BE2C (cell line): ENCODE data around the gene STRN.

Experiments used
- DNase-seq: peaks from one replicate; pipeline ENCODE4 v3.0.0-alpha.2; 2020
- H3K27me3 ChIP-seq: fragments of 250-450 bp; sonication (Bioruptor Pico); 2 replicates; pipeline ENCODE4 v1.5.1; 2020; ENCODE audit warnings: mild to moderate bottlenecking
- H3K36me3 ChIP-seq: fragments of 250-450 bp; sonication (Bioruptor Pico); 2 replicates; pipeline ENCODE4 v1.5.1; 2020; ENCODE audit warnings: mild to moderate bottlenecking
- H3K4me1 ChIP-seq: fragments of 250-450 bp; sonication (Bioruptor Pico); 2 replicates; pipeline ENCODE4 v1.5.1; 2020
- H3K4me3 ChIP-seq: 2 replicates; pipeline ENCODE4 v1.5.1; 2011; ENCODE audit warnings: low read depth, low read length
- H3K9me3 ChIP-seq: fragments of 250-450 bp; sonication (Bioruptor Pico); 2 replicates; pipeline ENCODE4 v1.5.1; 2020
- CTCF ChIP-seq: IDR thresholded peaks from 2 replicates; pipeline ENCODE4 v1.5.1; 2012; ENCODE audit warnings: mild to moderate bottlenecking, low read depth, low read length

STRN gene

DNA sequence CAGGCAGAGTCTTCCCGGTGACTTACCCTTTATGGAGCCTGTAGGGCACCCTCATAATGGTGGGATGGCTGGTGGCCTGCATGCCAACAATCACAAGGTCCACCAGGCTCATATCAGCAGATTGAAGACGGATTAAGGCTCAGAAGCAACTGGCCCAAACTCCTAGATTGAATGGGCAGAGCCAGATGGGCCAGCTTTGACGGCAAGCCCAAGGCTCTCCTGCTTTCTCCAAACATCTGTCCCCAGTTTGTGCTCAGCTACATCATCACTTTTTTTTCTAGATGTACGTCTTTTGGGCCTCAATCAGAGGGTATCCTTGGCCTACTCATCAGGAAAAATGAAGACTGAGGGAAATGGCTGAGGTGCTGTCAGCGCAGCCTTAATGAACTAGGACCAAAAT, 155.3 kb downstream of the STRN start:
- DNase-seq: no peak
- no peaks in the 10 kb centered on the region for H3K36me3 ChIP-seq
- H3K9me3 ChIP-seq: no peaks in the 10 kb centered on the region
- TF ChIP-seq CTCF: no peak
- no peak overlapping the region for H3K4me3 ChIP-seq
- H3K4me1 ChIP-seq: no peaks in the 10 kb centered on the region
- no peaks in the 10 kb centered on the region for H3K27me3 ChIP-seq

DNA sequence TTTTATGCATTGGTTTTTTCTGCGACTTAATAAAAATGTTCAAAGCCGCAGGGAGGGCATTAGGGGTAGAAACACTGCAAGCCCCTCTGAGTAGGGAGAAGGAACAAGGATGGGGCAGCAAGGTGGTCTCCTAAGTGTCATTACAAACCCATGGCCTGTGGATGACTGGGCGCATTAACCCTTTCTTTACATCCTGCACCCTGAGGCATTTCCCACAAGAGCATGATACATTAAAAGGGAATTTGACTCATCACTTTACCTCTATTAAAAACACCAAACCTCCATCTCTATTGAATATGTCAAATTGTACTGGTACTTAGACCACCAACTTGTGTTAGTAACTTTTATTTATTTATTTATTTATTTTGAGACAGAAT, 157.3 kb downstream of the STRN start:
- no peak for TF ChIP-seq CTCF
- H3K36me3 ChIP-seq: no peaks in the 10 kb centered on the region
- no peak overlapping the region for H3K4me3 ChIP-seq
- no peaks in the 10 kb centered on the region for H3K27me3 ChIP-seq
- H3K9me3 ChIP-seq: no peaks in the 10 kb centered on the region
- no peak for DNase-seq
- no peaks in the 10 kb centered on the region for H3K4me1 ChIP-seq

DNA sequence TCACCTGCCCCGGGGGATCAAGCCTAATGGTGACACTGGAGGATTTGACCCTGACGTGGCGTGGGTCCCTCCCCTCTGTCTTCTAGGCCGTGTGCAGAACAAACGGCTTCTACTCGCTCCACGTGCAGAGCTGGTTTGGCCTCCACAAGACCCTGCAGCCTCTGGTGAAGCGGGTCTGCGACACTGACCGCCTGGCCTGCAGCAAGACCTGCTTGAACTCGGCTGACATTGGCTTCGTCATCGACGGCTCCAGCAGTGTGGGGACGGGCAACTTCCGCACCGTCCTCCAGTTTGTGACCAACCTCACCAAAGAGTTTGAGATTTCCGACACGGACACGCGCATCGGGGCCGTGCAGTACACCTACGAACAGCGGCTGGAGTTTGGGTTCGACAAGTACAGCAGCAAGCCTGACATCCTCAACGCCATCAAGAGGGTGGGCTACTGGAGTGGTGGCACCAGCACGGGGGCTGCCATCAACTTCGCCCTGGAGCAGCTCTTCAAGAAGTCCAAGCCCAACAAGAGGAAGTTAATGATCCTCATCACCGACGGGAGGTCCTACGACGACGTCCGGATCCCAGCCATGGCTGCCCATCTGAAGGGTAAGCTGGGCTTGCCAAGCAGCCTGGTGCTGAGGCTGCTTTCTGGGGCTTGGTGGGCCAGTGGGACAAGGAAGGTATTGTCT, 157.8 kb downstream of the STRN start:
- DNase-seq: no peak
- H3K9me3 ChIP-seq: no peaks in the 10 kb centered on the region
- no peaks in the 10 kb centered on the region for H3K36me3 ChIP-seq
- H3K4me1 ChIP-seq: no peaks in the 10 kb centered on the region
- H3K27me3 ChIP-seq: no peaks in the 10 kb centered on the region
- TF ChIP-seq CTCF: no peak
- no peak overlapping the region for H3K4me3 ChIP-seq

GRCh38 chr2:36807223-36807886, 159.0 kb downstream of the STRN start:
- no peak for TF ChIP-seq CTCF
- no peak for DNase-seq

DNA sequence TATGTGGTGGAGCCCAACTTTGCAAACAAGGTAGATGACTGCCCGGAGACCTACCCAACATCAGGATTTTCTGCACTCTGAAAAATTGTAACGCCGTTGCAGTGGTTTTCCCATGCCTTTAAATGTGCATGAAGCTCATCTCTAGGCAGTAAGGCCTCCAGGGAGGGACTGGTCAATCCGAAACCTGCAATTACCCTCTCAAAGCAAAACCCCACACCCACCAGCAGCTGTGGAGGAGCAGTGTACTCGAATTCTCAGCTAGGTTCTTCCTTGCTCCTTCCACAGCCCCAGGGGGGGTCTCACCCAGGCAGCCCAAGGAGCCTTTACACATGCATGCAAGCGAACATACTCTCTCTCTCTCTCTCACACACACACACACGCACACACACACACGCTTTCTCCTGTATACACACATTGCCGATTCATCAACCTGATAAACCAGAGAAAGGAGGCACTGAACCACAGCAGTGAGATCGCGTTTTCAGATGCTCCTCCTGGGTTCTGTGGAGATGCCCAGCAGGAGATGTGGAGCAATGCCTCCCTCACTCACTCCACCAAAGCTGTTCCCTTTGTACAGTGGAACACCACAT, 160.6 kb downstream of the STRN start:
- Histone ChIP-seq H3K9me3 (no peaks in the 10 kb centered on the region), H3K4me3 (no peak overlapping the region), H3K4me1 (no peaks in the 10 kb centered on the region), H3K36me3 (no peaks in the 10 kb centered on the region), H3K27me3 (no peaks in the 10 kb centered on the region; the same call in 1 of the 2 replicates)
- TF ChIP-seq CTCF: no peak
- no peak for DNase-seq

More at GRCh38 chr2:36807223-36807886, 159.0 kb downstream of the STRN start:
- Histone ChIP-seq H3K36me3 (no peaks in the 10 kb centered on the region), H3K4me1 (no peaks in the 10 kb centered on the region), H3K27me3 (no peaks in the 10 kb centered on the region), H3K4me3 (no peak overlapping the region), H3K9me3 (no peaks in the 10 kb centered on the region)

DNA sequence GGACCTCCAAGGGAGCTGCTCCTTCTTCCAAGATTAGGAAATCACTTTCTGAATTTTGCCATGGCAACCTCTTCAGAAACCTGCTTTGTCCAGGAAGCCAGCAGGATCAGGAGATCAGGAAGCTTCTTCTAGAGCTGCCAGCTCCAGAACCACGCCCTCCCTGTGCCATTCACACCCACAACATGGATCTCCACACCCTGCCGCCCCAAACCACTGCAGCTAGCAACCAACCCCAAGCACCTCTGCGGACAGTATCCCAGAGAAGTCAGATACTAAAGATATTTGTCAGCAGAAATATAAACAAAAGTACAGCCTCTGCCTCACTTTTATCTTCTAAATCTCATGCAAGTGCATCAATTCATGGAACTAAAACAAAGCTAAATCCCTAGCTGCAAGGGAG, 163.4 kb downstream of the STRN start:
- Histone ChIP-seq H3K4me3 (no peak overlapping the region), H3K36me3 (no peaks in the 10 kb centered on the region), H3K9me3 (no peaks in the 10 kb centered on the region), H3K27me3 (peaks cover 5% of the 10 kb centered on the region), H3K4me1 (no peaks in the 10 kb centered on the region)
- TF ChIP-seq CTCF: no peak
- DNase-seq: no peak
